GM12878 (cell line): ENCODE results near the gene ITCH.

Experiments
- BCL11A ChIP-seq: IDR thresholded peaks from 2 replicates; pipeline ENCODE4 v1.6.1; 2011; ENCODE audit warnings: low read depth, low read length
- BCLAF1 ChIP-seq: fragments of 450-650 bp; IDR thresholded peaks from 2 replicates; pipeline ENCODE4 v1.6.1; 2017; ENCODE audit warnings: antibody characterized with exemption, mild to moderate bottlenecking, moderate library complexity
- CTCF ChIP-seq, 3 experiments: IDR thresholded peaks in 2 of 3; conservative IDR thresholded peaks in 1 of 3; 2 replicates each; pipeline ENCODE4 v1.5.1; 2011; ENCODE audit warnings: low read depth in 3 of 3, low read length in 3 of 3, mild to moderate bottlenecking in 3 of 3, control low read depth in 2 of 3, moderate library complexity in 2 of 3, inconsistent platforms in 1 of 3, mixed read lengths in 1 of 3; ENCODE audit not compliant: control insufficient read depth in 2 of 3, insufficient read depth in 1 of 3; ENCODE audit errors: extremely low read depth in 1 of 3
- DPF2 ChIP-seq: fragments of 450-650 bp; IDR thresholded peaks from 2 replicates; pipeline ENCODE4 v1.6.1; 2017; ENCODE audit warnings: mild to moderate bottlenecking
- ELK1 ChIP-seq: IDR thresholded peaks from 2 replicates; pipeline ENCODE4 v1.6.1; 2012; ENCODE audit warnings: low read depth, low read length, improper control_type of control experiment
- HDAC6 ChIP-seq: fragments of 200-600 bp; sonication (generic); IDR thresholded peaks from one replicate; pipeline ENCODE4 v1.8.0; 2017; ENCODE audit warnings: antibody characterized with exemption; ENCODE audit not compliant: unreplicated experiment
- NR2C2 ChIP-seq: IDR thresholded peaks from 2 replicates; pipeline ENCODE4 v1.6.1; 2011; ENCODE audit warnings: borderline replicate concordance, low read depth; ENCODE audit not compliant: control insufficient read depth, insufficient read length
- POLR2A ChIP-seq: IDR thresholded peaks from 2 replicates; pipeline ENCODE4 v1.6.1; 2011; ENCODE audit warnings: low read depth, mild to moderate bottlenecking, low read length
- POLR2AphosphoS5 ChIP-seq: IDR thresholded peaks from 2 replicates; pipeline ENCODE4 v1.6.1; 2011; ENCODE audit warnings: mild to moderate bottlenecking, low read length, inconsistent platforms
- SMC3 ChIP-seq: IDR thresholded peaks from 2 replicates; pipeline ENCODE4 v1.6.1; 2011; ENCODE audit warnings: low read length, improper control_type of control experiment, borderline replicate concordance
- SP1 ChIP-seq: IDR thresholded peaks from one replicate; pipeline ENCODE4 v1.6.1; 2011; ENCODE audit warnings: low read depth, low read length
- STAT1 ChIP-seq: fragments of 450-650 bp; conservative IDR thresholded peaks from 2 replicates; pipeline ENCODE4 v1.6.1; 2014; ENCODE audit warnings: antibody characterized with exemption, mild to moderate bottlenecking
- TF ChIP-seq, protein P1 (sequence below): IDR thresholded peaks from 2 replicates; pipeline ENCODE4 v1.6.1; 2011; ENCODE audit warnings: borderline replicate concordance, low read depth, mild to moderate bottlenecking, moderate library complexity, mixed read lengths, low read length; ENCODE audit not compliant: insufficient read depth; ENCODE audit errors: extremely low read length

DNA sequence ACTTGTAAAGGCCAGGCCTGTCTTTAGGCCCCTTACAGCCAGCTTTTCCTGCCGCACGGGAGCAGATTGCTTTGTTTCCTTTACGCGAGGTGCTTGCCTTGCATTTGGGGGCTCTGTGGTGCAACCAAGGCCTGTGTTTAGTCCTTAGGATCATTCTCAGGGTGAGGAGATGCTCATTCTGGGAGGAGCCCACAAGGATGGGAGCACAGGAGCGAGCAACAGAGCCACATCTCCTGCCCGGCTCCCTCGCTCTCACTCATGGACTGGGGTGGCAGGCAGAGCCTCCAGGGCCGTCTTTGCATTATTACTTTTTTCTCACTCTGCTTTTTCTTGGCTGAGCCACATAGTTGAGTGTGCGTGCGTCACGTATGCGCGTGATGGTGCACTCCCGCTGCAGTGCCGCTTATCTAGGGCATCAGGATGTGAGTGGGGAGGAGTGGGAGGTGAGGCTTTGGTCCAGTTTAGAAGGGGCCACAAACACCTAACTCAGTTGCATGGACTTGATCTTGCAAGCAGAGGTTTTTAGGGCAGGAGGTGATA is 172.3 kb downstream of the ITCH start:
- no peak for TF ChIP-seq CTCF (IDR thresholded peaks at IDR 0.05 in 2 of 3, conservative IDR thresholded peaks at IDR 0.05 in 1 of 3; ENCODE audit: control insufficient read depth in 2 of 3, extremely low read depth in 1 of 3, insufficient read depth in 1 of 3, low read depth in 3 of 3, low read length in 3 of 3)
- TF ChIP-seq POLR2AphosphoS5: no peak
- no peak for TF ChIP-seq SMC3
- TF ChIP-seq HDAC6: no peak
- TF ChIP-seq DPF2: no peak
- no peak for TF ChIP-seq SP1
- no peak for TF ChIP-seq ELK1
- TF ChIP-seq STAT1: no peak
- TF ChIP-seq BCLAF1: no peak
- no peak for TF ChIP-seq POLR2A
- TF ChIP-seq NR2C2: no peak
- no peak for TF ChIP-seq BCL11A
- TF ChIP-seq, protein P1, sequence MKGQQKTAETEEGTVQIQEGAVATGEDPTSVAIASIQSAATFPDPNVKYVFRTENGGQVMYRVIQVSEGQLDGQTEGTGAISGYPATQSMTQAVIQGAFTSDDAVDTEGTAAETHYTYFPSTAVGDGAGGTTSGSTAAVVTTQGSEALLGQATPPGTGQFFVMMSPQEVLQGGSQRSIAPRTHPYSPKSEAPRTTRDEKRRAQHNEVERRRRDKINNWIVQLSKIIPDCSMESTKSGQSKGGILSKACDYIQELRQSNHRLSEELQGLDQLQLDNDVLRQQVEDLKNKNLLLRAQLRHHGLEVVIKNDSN: no peak
